SK-MEL-5 (cell line): ENCODE measurements around the gene CHRNA9. TPM values are rescaled to one million over a fixed set of nuclear protein-coding genes. Genes with fewer than 3 reads are reported as not detected.

Experiments used
- DNase-seq: peaks from one replicate; pipeline ENCODE4 v3.0.0-alpha.2; 2016; ENCODE audit warnings: low read depth, low spot score
- in situ Hi-C: cut with HindIII; loops from 2 replicates; pipeline ENCODE4 v1.10.0; 2016; ENCODE audit warnings: low sequenced_read_pairs, high pct_unique_total_duplicates, low pct_unique_long_range_greater_than_20kb
- small RNA-seq, 2 experiments: library from RNA; depleted of rRNA; stranded (forward); fragments of <200 nt; gene quantifications; one replicate each; pipeline ENCODE3, GENCODE V24; 2014
- total RNA-seq: library from RNA; depleted of rRNA; stranded (reverse); fragments of >200 nt; shearing (Covaris generic); gene quantifications from 2 replicates; pipeline ENCODE4 v1.2.3, GENCODE V29; 2014; rRNA removed

Gene CHRNA9
- total RNA-seq, 1 experiment from 2014 or later, result not detected

GRCh38 chr4:40399578-40399977 is 64.4 kb downstream of the CHRNA9 start:
- no peak for DNase-seq
- in situ Hi-C loops, result no loop called here

DNA sequence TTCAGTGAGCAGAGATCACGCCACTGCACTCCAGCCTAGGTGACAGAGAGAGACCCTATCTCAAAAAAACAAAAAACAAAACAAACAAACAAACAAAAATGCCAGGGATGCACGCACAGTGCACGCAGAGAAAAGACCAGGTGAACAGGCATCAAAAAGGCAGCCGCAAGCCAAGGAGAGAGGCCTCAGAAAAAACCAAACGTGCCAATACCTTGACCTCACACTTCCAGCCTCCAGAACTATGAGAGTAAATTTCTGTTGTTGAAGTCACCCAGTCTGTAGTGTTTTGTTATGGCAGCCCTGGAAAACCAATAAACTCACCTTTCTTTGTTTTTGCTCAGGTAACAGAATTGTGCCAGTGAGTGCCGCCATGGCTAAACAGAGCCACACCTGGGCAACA is 66.0 kb downstream of the CHRNA9 start:
- in situ Hi-C loops, result no loop called here
- no peak for DNase-seq

- no peak for DNase-seq
- in situ Hi-C loops, result no loop called here
These were observed 66.5 kb downstream of the CHRNA9 start for GRCh38 chr4:40401631-40402030.

DNA sequence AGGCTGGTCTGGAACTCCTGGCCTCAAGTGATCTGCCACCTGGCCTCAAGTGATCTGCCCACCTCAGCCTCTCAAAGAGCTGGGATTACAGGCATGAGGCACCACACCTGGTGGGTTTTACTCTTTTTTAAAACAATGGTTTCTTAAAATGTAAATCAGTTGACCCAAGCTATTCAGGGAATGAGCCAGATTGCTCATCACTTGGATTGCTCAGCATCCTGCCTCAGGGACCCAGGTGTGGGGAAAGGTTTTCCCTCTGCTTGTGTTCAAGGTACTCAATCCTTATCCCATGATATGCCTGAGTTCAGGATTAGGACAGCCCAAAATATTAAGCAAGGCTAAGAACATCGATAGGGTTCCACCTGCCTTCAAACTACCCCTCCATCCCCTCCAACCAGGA is 67.4 kb downstream of the CHRNA9 start:
- in situ Hi-C loops, result no loop called here
- DNase-seq, result no peak

DNA sequence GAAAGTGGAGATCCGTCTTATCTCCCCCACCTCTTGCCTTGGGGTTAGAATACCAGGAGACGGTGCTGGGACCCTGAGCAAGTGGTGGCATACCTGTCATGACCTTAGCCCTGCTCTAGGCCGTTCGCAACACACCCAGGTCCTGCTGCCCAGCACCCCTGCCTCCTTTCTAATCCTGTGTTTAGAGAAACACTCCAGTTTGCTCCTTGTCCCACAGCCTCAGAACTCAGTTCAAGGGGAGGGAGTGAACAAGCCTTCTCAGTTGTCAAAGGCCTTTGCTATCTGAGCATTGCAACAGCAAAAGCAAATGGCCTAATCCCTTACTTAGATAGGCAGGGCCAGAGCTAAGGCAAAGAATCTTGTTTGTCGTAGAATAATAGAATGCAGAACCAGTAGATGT is 67.9 kb downstream of the CHRNA9 start:
- in situ Hi-C loops, result no loop called here
- DNase-seq, result no peak

Small RNA genes lying within 50 kb of the gene (small RNA-seq; reads per million reads assigned to genes)
- 0 reads per million in 2 experiments for gene RNU7-74P

Other genes with a start within 250 kb of the CHRNA9 start
- not detected in 2 replicates for gene RHOH, start 138.3 kb upstream of the CHRNA9 start, total RNA-seq